Measurements from ENCODE around the gene SPO11. TPM values are rescaled to one million over a fixed set of nuclear protein-coding genes. Genes with fewer than 3 reads are reported as not detected.
A peak's percentile ranks its signal among the peaks of the same experiment; 100 is the strongest.

SPO11 gene
- total RNA-seq, 2 experiments from 2014 or later, result not detected

DNA sequence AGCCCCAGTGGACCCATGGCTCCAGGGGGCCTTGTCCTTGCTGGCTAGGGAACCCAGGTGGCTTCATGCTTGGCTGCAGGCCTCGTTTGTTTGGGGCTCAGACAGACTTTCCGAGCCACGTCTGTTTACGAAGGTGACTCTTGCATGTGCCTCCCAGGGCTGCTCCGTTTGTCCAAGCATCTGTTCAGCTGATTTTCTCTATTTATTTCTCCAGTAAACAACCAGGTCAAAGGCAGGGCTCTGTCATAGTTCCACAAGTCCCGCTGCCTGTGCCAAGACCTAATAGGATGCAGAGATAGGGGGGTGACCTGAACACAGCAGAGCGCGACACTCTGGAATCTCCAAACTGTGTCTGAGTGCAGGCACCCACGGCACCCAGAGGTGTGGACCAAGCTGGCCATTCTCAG, 12.8 kb upstream of the SPO11 start:
- no peaks in the 10 kb centered on the region for H3K9me3 Mint-ChIP-seq
- no peak overlapping the region for H3K4me3 Mint-ChIP-seq
- peaks cover 3% of the 10 kb centered on the region for H3K4me1 Mint-ChIP-seq
- DNase-seq, result no peak
- CTCF ChIA-PET, result no interaction called here
- no peaks in the 10 kb centered on the region for H3K36me3 Mint-ChIP-seq (ENCODE audit: low read depth)
- no peak overlapping the region for H3K27ac Mint-ChIP-seq
- peaks cover 18% of the 10 kb centered on the region for H3K27me3 Mint-ChIP-seq
- POLR2A ChIA-PET, result no interaction called here

DNA sequence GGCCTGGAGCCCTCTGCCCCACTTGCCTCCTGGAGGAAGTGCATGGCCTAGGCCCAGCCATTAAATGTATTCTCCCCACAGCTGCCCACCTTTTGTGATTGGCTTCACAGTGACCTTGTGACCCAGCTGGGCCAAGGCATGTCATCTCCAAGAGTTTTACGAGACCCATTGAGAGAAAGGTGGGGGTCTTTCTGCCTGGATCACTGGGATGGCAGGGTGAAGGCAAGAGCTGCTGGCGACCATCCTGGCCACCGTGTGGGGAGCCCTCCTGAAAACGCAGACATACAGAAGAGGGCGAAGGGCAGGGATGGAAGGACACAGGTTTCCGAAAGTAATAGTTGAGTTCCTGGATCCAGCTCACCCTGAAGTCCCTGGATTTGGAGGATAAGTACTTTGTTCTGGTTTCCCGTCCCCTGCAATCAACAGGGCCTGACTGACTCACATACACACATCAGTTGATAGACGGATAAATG, 12.3 kb upstream of the SPO11 start:
- Mint-ChIP-seq H3K36me3 (ENCODE audit: low read depth) (no peaks in the 10 kb centered on the region), H3K4me3 (no peak overlapping the region), H3K4me1 (peaks cover 3% of the 10 kb centered on the region), H3K27me3 (peaks cover 22% of the 10 kb centered on the region), H3K27ac (no peak overlapping the region), H3K9me3 (no peaks in the 10 kb centered on the region)
- ChIA-PET POLR2A (no interaction called here), CTCF (no interaction called here)
- no peak for DNase-seq

GRCh38 chr20:57317789-57318371, 11.7 kb upstream of the SPO11 start:
- no peaks in the 10 kb centered on the region for H3K9me3 Mint-ChIP-seq
- peaks cover 27% of the 10 kb centered on the region for H3K27me3 Mint-ChIP-seq
- no peaks in the 10 kb centered on the region for H3K36me3 Mint-ChIP-seq (ENCODE audit: low read depth)
- ChIA-PET POLR2A (no interaction called here), CTCF (no interaction called here)
- no peak overlapping the region for H3K4me3 Mint-ChIP-seq
- H3K27ac Mint-ChIP-seq, result no peak overlapping the region
- H3K4me1 Mint-ChIP-seq, result peaks cover 3% of the 10 kb centered on the region
- peak; percentile 33 for DNase-seq

- H3K27ac Mint-ChIP-seq, result no peak overlapping the region
- no peaks in the 10 kb centered on the region for H3K36me3 Mint-ChIP-seq (ENCODE audit: low read depth)
- peaks cover 3% of the 10 kb centered on the region for H3K4me1 Mint-ChIP-seq
- ChIA-PET CTCF (no interaction called here), POLR2A (no interaction called here)
- no peak overlapping the region for H3K4me3 Mint-ChIP-seq
- H3K9me3 Mint-ChIP-seq, result no peaks in the 10 kb centered on the region
- DNase-seq, result no peak
- H3K27me3 Mint-ChIP-seq, result peaks cover 29% of the 10 kb centered on the region
Observed at GRCh38 chr20:57319584-57319983, 10.0 kb upstream of the SPO11 start.

DNA sequence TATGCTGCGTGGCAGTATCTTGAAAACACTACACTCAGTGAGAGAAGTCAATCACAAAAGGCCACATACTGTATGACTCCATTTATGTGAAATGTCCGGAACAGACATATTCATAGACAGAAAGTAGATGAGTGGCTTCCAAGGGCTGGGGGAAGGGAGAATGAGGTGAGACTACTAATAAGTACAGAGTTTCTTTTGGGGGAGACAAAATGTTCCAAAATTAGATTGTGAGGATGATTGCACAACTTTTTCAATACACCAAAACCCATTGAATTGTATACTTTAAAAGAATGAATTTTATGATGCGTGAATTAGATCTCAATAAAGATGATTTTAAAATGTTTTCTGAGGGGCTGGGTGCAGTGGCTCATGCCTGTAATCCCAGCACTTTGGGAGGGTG, 9.2 kb upstream of the SPO11 start:
- POLR2A ChIA-PET, result no interaction called here
- Mint-ChIP-seq H3K36me3 (ENCODE audit: low read depth) (no peaks in the 10 kb centered on the region), H3K4me1 (peaks cover 3% of the 10 kb centered on the region), H3K4me3 (no peak overlapping the region), H3K27ac (no peak overlapping the region), H3K27me3 (peaks cover 37% of the 10 kb centered on the region), H3K9me3 (no peaks in the 10 kb centered on the region)
- no peak for DNase-seq
- CTCF ChIA-PET, result no interaction called here

GRCh38 chr20:57321142-57321541, 8.5 kb upstream of the SPO11 start:
- no peak overlapping the region for H3K4me3 Mint-ChIP-seq
- peaks cover 3% of the 10 kb centered on the region for H3K4me1 Mint-ChIP-seq
- no peak overlapping the region for H3K27ac Mint-ChIP-seq
- H3K9me3 Mint-ChIP-seq, result no peaks in the 10 kb centered on the region
- H3K27me3 Mint-ChIP-seq, result peaks cover 38% of the 10 kb centered on the region
- no peaks in the 10 kb centered on the region for H3K36me3 Mint-ChIP-seq (ENCODE audit: low read depth)
- ChIA-PET POLR2A (no interaction called here), CTCF (no interaction called here)
- no peak for DNase-seq

DNA sequence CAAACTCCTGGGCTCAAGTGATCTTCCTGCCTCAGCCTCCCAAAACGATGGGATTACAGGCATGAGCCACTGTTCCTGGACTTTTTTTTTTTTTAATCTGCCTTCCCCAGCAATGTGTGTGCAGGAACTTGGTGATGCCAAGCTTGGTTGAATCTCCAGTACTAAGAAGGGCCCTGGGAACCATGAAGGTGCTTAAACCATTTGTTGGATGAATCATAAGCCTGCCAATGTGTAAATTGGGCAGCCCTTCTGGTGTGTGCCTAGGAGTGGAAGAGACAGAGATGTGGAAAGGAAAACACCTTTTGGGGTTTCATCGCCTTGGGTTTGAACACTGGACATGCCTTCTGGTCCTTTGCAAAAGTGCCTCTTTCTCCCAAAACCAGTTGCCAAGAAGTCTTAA, 7.1 kb upstream of the SPO11 start:
- H3K4me1 Mint-ChIP-seq, result peaks cover 3% of the 10 kb centered on the region
- no peak overlapping the region for H3K4me3 Mint-ChIP-seq
- H3K36me3 Mint-ChIP-seq (ENCODE audit: low read depth), result no peaks in the 10 kb centered on the region
- ChIA-PET CTCF (interaction anchor here (1.4 kb wide), 1 partner anchor 9 kb away, joined by 3 read pairs; no protein-coding TSS in a partner anchor), POLR2A (no interaction called here)
- no peak overlapping the region for H3K27ac Mint-ChIP-seq
- H3K27me3 Mint-ChIP-seq, result peaks cover 45% of the 10 kb centered on the region
- DNase-seq, result no peak
- no peaks in the 10 kb centered on the region for H3K9me3 Mint-ChIP-seq

- ChIA-PET POLR2A (no interaction called here), CTCF (interaction anchor here (1.4 kb wide), 1 partner anchor 8 kb away, joined by 3 read pairs; no protein-coding TSS in a partner anchor)
- Mint-ChIP-seq H3K36me3 (ENCODE audit: low read depth) (no peaks in the 10 kb centered on the region), H3K4me3 (no peak overlapping the region), H3K27ac (no peak overlapping the region), H3K4me1 (no peaks in the 10 kb centered on the region), H3K27me3 (peaks cover 48% of the 10 kb centered on the region), H3K9me3 (no peaks in the 10 kb centered on the region)
- no peak for DNase-seq
Observed at GRCh38 chr20:57323034-57323433, 6.6 kb upstream of the SPO11 start.

DNA sequence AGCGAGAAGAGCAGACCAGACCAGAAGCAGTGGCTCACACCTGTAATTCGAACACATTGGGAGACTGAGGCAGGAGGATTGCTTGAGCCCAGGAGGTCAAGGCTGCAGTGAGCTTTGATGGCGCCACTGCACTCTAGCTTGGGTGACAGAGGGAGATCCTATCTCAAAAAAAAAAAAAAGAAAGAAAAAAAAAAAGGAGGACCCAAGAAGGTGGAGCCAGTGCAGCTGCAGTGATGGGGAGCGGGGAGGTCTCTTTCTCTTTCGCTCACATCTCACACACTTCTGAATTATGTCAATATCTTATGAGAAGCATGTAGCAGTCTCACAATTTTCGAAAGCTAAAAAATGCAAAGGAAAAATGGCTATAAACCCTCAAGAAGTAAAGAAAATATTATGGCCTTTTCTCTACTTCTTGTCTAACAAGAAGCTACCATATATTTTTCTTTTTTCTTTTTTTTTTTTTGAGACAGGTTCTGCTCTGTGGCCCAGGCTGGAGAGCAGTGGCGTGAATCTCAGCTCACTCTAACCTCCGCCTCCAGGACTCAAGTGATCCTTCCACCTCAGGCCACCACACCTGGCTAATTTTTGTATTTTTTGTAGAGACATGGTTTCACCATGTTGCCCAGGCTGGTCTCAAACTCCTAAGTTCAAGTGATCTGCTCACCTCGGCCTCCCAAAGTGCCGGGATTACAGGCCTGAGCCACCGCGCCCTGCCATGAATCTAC, 3.8 kb upstream of the SPO11 start:
- Mint-ChIP-seq H3K4me1 (no peaks in the 10 kb centered on the region), H3K9me3 (no peaks in the 10 kb centered on the region), H3K4me3 (no peak overlapping the region), H3K36me3 (ENCODE audit: low read depth) (no peaks in the 10 kb centered on the region), H3K27me3 (peaks cover 57% of the 10 kb centered on the region), H3K27ac (no peak overlapping the region)
- ChIA-PET POLR2A (no interaction called here), CTCF (interaction anchor here (0.7 to 1.5 kb wide), 2 partner anchors 20 to 340 kb away, joined by 3 to 4 read pairs; no protein-coding TSS in a partner anchor)
- DNase-seq, result no peak

DNA sequence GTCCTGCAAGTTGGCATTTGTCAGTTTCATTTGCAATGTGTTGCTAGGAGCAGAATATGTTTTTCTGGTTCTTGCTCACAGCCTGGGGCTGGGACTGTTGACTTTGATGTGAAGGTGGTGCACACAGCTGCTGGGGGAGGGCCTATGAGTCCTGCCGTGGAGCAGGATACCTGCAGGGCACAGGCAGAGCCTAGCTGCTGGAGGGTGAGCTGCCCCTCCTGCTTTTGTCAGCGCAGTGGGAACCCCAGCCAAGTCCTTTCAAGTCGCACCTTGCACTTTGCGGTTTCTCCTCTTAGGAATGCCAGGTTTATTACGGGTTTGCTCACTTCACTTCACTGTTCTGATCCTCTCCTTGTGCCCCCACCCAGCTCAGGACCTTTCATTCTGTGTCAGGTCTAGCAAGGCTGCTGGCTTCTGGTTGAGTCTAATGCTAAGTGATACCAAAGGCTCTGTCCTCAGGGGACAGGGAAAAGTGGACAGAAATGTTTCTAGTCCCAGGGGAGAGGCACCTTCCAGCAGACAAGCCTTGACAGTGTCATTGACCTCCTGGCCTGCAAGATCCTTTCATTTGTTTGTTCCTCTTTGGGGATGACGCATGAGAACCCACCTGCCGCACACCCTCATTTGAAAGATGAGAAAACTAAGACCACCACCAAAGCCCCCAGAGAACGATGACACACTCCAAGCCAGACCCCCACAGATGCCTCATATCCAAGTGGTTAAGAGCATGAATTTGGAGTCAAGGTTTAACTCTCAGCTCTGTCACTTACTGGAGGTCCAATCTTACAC, 2.7 kb upstream of the SPO11 start:
- POLR2A ChIA-PET, result no interaction called here
- H3K36me3 Mint-ChIP-seq (ENCODE audit: low read depth), result no peaks in the 10 kb centered on the region
- H3K9me3 Mint-ChIP-seq, result no peaks in the 10 kb centered on the region
- H3K4me1 Mint-ChIP-seq, result no peaks in the 10 kb centered on the region
- CTCF ChIA-PET, result interaction anchor here (1.3 to 1.5 kb wide), 2 partner anchors 19 to 20 kb away, joined by 4 read pairs; no protein-coding TSS in a partner anchor
- DNase-seq, result no peak
- H3K27me3 Mint-ChIP-seq, result peaks cover 55% of the 10 kb centered on the region
- H3K27ac Mint-ChIP-seq, result no peak overlapping the region
- H3K4me3 Mint-ChIP-seq, result no peak overlapping the region

DNA sequence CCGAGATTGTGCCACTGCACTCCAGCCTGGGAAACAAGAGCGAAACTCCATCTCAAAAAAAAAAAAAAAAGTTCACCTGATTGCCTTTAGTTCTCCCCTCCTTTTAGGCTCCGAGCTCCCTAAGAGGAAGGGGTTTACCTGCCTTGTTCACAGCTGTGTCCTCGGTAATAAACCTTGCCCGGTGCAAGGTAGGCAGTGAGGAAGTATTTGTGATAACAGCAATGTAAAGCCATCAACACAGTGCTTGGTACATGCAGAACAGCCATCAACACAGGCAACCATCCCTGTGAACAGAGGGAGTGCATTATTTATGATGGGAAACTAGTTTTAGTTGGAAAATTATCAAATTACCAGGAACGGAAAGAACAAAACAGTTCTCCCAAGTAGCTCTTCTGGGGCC, 1.8 kb upstream of the SPO11 start:
- Mint-ChIP-seq H3K27me3 (peaks cover 54% of the 10 kb centered on the region), H3K36me3 (ENCODE audit: low read depth) (no peaks in the 10 kb centered on the region), H3K4me1 (no peaks in the 10 kb centered on the region), H3K9me3 (no peaks in the 10 kb centered on the region), H3K4me3 (no peak overlapping the region), H3K27ac (no peak overlapping the region)
- CTCF ChIA-PET, result interaction anchor here (1.3 kb wide), 1 partner anchor 19 kb away, joined by 4 read pairs; no protein-coding TSS in a partner anchor
- DNase-seq, result no peak
- POLR2A ChIA-PET, result no interaction called here

DNA sequence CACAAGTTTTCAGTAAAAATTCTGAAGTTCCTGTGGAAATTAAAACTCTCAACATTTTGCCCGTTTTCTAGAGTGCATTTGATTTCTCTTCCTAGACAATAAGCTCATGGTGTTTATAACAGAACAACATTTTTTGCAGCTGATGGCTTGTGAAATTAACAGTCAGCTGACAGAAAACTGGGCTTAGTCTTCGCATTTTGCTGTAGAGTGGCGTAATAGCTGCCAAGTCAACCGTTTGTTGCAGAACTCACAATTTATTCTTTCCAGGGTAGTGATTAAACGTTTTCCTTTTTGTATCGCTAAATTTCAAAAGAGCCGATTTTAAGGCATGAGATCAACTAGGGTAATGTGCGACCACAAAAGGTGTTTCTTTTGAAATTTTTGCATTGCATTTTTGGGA, 1.4 kb downstream of the SPO11 start:
- H3K4me3 Mint-ChIP-seq, result no peak overlapping the region
- no peak for DNase-seq
- H3K4me1 Mint-ChIP-seq, result no peaks in the 10 kb centered on the region
- CTCF ChIA-PET, result interaction anchor here (0.8 to 2.0 kb wide), 2 partner anchors 8 to 16 kb away, joined by 3 to 8 read pairs; no protein-coding TSS in a partner anchor
- no peaks in the 10 kb centered on the region for H3K9me3 Mint-ChIP-seq
- no peak overlapping the region for H3K27ac Mint-ChIP-seq
- POLR2A ChIA-PET, result interaction anchor here (1.1 kb wide), 1 partner anchor 21 kb away, joined by 3 read pairs; no protein-coding TSS in a partner anchor
- peaks cover 46% of the 10 kb centered on the region for H3K27me3 Mint-ChIP-seq
- H3K36me3 Mint-ChIP-seq (ENCODE audit: low read depth), result no peaks in the 10 kb centered on the region

Measured in activated CD4-positive, alpha-beta memory T cell treated with anti-CD3 and anti-CD28 coated beads, Interleukin-2, amount 10 ng/mL, durations not matched to agents 7 days and 5 days (primary cell).